GM13977 (cell line): Measurements from ENCODE around the gene TGM2.

ENCODE experiments used
- DNase-seq: peaks from one replicate; pipeline ENCODE4 v3.0.0; 2012; ENCODE audit warnings: low spot score
- CTCF ChIP-seq: IDR thresholded peaks from 2 replicates; pipeline ENCODE4 v1.5.1; 2012; ENCODE audit warnings: mild to moderate bottlenecking, control low read depth; ENCODE audit not compliant: insufficient read depth; ENCODE audit errors: extremely low read depth, missing control alignments
- in situ Hi-C: fragments of 300-500 bp; cut with MboI; formaldehyde crosslinking; loops from one replicate; pipeline ENCODE4 v1.12.0; 2022; ENCODE audit warnings: low sequenced_read_pairs, low pct_unique_long_range_greater_than_20kb, mixed read lengths, inconsistent platforms; ENCODE audit not compliant: unreplicated experiment

The TGM2 gene

GRCh38 chr20:38173237-38174156 is 8.4 kb upstream of the TGM2 start:
- in situ Hi-C loops: no loop called here

GRCh38 chr20:38172408-38172807 is 7.3 kb upstream of the TGM2 start:
- in situ Hi-C loops: no loop called here
- no peak for TF ChIP-seq CTCF
- no peak for DNase-seq

More at GRCh38 chr20:38173237-38174156, 8.4 kb upstream of the TGM2 start:
- DNase-seq: no peak
- no peak for TF ChIP-seq CTCF

DNA sequence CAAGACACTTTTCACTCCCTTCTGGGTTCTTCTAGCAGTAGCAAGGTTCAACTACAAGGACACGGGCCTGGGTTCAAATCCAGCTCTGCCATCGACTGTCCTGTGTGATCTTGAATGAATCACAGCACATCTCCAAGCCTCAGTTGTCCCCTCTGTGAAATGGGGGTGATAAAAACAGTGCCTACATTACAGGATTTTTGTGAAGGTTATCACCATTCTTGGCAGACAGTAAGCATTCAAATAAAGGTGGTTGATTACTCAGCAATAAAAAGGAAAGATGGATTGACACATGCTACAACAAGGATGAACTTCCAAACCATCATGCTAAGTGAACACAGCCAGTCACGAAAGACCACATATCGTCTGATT is 6.6 kb upstream of the TGM2 start:
- in situ Hi-C loops: no loop called here
- no peak for DNase-seq
- TF ChIP-seq CTCF: no peak

DNA sequence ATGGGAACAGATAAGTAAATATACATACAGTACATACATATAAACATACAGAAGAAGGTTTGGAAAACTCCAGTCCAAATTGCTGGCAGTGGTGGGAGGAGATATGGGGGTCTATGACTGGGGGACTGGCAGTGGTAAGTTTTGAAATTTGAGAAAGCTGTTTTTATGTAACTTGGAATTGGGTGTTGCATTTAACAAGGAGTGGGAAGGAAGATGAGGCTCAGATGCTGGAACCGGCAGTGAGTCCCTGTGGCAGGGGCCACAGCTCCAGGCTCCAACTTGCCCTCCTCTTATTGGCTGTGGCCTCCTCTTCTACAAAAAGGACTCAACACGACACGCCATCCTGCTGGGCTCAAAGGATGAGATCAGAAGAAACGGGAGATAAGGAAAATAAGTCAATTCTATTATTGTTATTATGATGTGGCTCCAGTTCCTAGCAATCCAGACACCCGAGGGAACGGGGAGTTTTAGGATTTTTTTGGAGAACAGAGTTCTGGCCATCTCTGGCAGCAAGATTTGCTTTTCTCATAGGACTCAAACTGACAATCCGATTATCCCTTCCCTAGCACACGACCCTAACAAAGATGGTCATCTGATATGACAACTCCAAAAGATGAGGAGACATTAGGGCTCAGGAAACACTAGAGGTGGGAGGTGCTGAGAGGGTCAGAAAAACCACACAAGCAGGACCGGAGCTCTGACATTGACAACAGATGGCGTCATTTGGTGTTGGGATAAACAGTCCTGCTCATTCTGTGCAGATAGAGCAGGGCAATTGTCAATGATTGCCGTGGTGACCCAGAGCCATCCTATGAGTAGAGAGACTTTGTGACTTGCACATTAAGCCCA is 6.0 kb upstream of the TGM2 start:
- TF ChIP-seq CTCF: no peak
- DNase-seq: no peak
- in situ Hi-C loops: no loop called here

DNA sequence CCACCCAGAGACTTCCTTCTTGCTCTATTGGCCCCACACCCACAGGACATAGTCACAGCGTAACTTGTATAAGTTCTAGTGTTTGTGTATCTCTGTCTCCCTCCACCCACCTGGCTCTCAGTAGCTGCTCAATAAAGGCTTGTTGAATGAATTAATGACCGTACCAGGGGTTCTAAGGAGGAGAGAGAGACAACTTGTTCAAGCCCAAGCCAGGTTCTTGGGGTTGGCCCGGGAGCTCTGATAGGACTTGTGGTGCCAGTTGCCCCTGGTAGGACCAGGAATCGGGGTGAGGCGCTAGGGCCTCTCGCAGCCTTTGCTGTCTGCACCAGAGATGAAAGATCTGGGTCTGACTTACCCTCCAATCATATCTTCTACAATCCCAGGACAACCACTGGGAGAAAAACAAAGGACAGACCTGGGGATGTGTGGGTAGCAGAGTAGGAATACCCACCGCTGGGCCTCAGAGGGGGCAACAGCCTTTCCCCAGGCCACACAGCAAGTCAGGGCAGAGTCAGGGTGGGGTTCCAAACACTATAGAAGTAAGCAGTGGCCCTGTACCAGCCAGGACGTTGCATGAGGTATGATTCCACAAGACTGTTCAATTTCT is 5.3 kb upstream of the TGM2 start:
- DNase-seq: no peak
- in situ Hi-C loops: no loop called here
- TF ChIP-seq CTCF: no peak

- TF ChIP-seq CTCF: no peak
- DNase-seq: no peak
- in situ Hi-C loops: no loop called here
Observed at GRCh38 chr20:38169636-38170193, 4.6 kb upstream of the TGM2 start.
